HCT116 (cell line): ENCODE results near the gene CXXC5. TPM values are rescaled to one million over a fixed set of nuclear protein-coding genes. Genes with fewer than 3 reads are reported as not detected.
A peak's percentile ranks its signal among the peaks of the same experiment; 100 is the strongest.

Experiments used
- ATAC-seq: fragments of 200-7000 bp; cut with Tn5 transposase; 2 replicates; pipeline ENCODE4 v1.9.1; 2020; ENCODE audit warnings: mild to moderate bottlenecking, moderate library complexity
- BruUV-seq: library from RNA; stranded (reverse); fragments of 400-500 nt; replicated peaks from 2 replicates; lab custom pipeline; 2021; lab: Mats Ljungman, UMichigan
- CTCF ChIA-PET: fragments of 300-600 bp; sonication (Branson Sonifier 250); formaldehyde crosslinking; loops from one replicate; lab custom pipeline; 2021; ENCODE audit warnings: antibody characterized with exemption; lab: Charles Lee
- POLR2A ChIA-PET: fragments of 300-600, 350-600 bp; sonication (Branson Sonifier 250); formaldehyde crosslinking; loops from one replicate; lab custom pipeline; 2021; ENCODE audit warnings: antibody characterized with exemption; lab: Charles Lee
- RAD21 ChIA-PET, 2 experiments: fragments of 300-600 bp; sonication (Branson Sonifier 250); formaldehyde crosslinking; loops; one replicate each; lab custom pipeline; 2023; ENCODE audit warnings: low total read pairs in 2 of 2; ENCODE audit not compliant: uncharacterized antibody in 2 of 2, unreplicated experiment in 2 of 2, low non-redundant PET in 1 of 2; lab: Charles Lee
- DNase-seq: peaks from one replicate; pipeline ENCODE4 v3.0.0-alpha.2; 2010; ENCODE audit warnings: low read depth, low spot score
- H2AFZ ChIP-seq: fragments of 200-600 bp; shearing (Covaris generic), sonication (generic); 2 replicates; pipeline ENCODE4 v1.6.1; 2017; ENCODE audit warnings: low read depth, mixed run types, mixed read lengths, antibody characterized with exemption, low read length; ENCODE audit not compliant: poor library complexity, severe bottlenecking
- H3K27ac ChIP-seq: 2 replicates; pipeline ENCODE4 v1.5.1; 2012; ENCODE audit warnings: low read depth, low read length
- H3K27me3 ChIP-seq: fragments of 200-600 bp; sonication (generic); 2 replicates; pipeline ENCODE4 v1.6.1; 2016; ENCODE audit warnings: mixed run types, low read length, mixed read lengths; ENCODE audit not compliant: insufficient read depth
- H3K36me3 ChIP-seq, 2 experiments: fragments of 200-500 bp in 1 of 2; fragments of 200-600 bp in 1 of 2; sonication (Bioruptor generic) in 1 of 2; sonication (generic) in 1 of 2; 2 replicates each; pipeline versions ENCODE4 v1.5.1 to v1.6.1; 2014 to 2016; ENCODE audit warnings: low read length in 2 of 2, inconsistent platforms in 1 of 2, mixed read lengths in 1 of 2, mixed run types in 1 of 2; ENCODE audit not compliant: insufficient read depth in 2 of 2, control insufficient read depth in 1 of 2
- H3K4me1 ChIP-seq, 2 experiments: fragments of 200-600 bp in 1 of 2; sonication (generic) in 1 of 2; 2 replicates each; pipeline versions ENCODE4 v1.5.1 to v1.6.1; 2012 to 2017; ENCODE audit warnings: low read length in 2 of 2, inconsistent platforms in 1 of 2, mild to moderate bottlenecking in 1 of 2, mixed read lengths in 1 of 2, mixed run types in 1 of 2, moderate library complexity in 1 of 2; ENCODE audit not compliant: insufficient read depth in 2 of 2, control insufficient read depth in 1 of 2
- H3K4me2 ChIP-seq: fragments of 200-600 bp; sonication (generic); 2 replicates; pipeline ENCODE4 v1.6.1; 2017; ENCODE audit warnings: mixed run types, low read length, mixed read lengths
- H3K4me3 ChIP-seq, 2 experiments: fragments of 200-600 bp in 1 of 2; sonication (generic) in 1 of 2; replicated peaks in 1 of 2; 2 replicates each; pipeline ENCODE4 v1.5.1; 2011 to 2016; ENCODE audit warnings: low read length in 2 of 2, control low read depth in 1 of 2, low read depth in 1 of 2, mild to moderate bottlenecking in 1 of 2, mixed read lengths in 1 of 2, mixed run types in 1 of 2
- H3K79me2 ChIP-seq: fragments of 200-600 bp; sonication (generic); 2 replicates; pipeline ENCODE4 v1.6.1; 2017; ENCODE audit warnings: mild to moderate bottlenecking, mixed run types, low read length, moderate library complexity, mixed read lengths; ENCODE audit not compliant: insufficient read depth
- H3K9ac ChIP-seq: fragments of 200-600 bp; sonication (generic); 2 replicates; pipeline ENCODE4 v1.6.1; 2016; ENCODE audit warnings: low read length, mixed read lengths
- H3K9me2 ChIP-seq: fragments of 200-600 bp; sonication (generic), shearing (Covaris generic); 2 replicates; pipeline ENCODE4 v1.6.1; 2017; ENCODE audit warnings: mixed run types, mild to moderate bottlenecking, moderate library complexity; ENCODE audit not compliant: insufficient read depth
- H3K9me3 ChIP-seq, 2 experiments: fragments of 200-500 bp in 1 of 2; fragments of 200-600 bp in 1 of 2; sonication (Bioruptor generic) in 1 of 2; sonication (generic) in 1 of 2; 2 replicates each; pipeline ENCODE4 v1.6.1; 2014 to 2017; ENCODE audit warnings: low read length in 2 of 2, mixed read lengths in 2 of 2, inconsistent platforms in 1 of 2, low read depth in 1 of 2, mild to moderate bottlenecking in 1 of 2, mixed run types in 1 of 2, moderate library complexity in 1 of 2; ENCODE audit not compliant: control insufficient read depth in 1 of 2, insufficient read depth in 1 of 2
- H4K20me1 ChIP-seq: fragments of 200-600 bp; sonication (generic), shearing (Covaris generic); 2 replicates; pipeline ENCODE4 v1.6.1; 2017; ENCODE audit warnings: mixed run types, mild to moderate bottlenecking, moderate library complexity; ENCODE audit not compliant: insufficient read depth
- CEBPB ChIP-seq: IDR thresholded peaks from 2 replicates; pipeline ENCODE4 v1.6.1; 2012; ENCODE audit warnings: low read depth
- EZH2 ChIP-seq: fragments of 200-600 bp; sonication (generic); IDR thresholded peaks from 2 replicates; pipeline ENCODE4 v1.6.1; 2017; ENCODE audit warnings: antibody characterized with exemption, mixed run types
- POLR2AphosphoS5 ChIP-seq: IDR thresholded peaks from 2 replicates; pipeline ENCODE4 v1.6.1; 2011; ENCODE audit warnings: mild to moderate bottlenecking, low read depth, low read length, moderate library complexity
- YY1 ChIP-seq: IDR thresholded peaks from 2 replicates; pipeline ENCODE4 v1.6.1; 2011; ENCODE audit warnings: low read length, low read depth, moderate library complexity, mild to moderate bottlenecking; ENCODE audit not compliant: insufficient replicate concordance; ENCODE audit errors: extremely low read depth
- intact Hi-C: fragments of 100-400 bp; cut with micrococcal nuclease; formaldehyde crosslinking; loops from 2 replicates; pipeline ENCODE4 v1.10.0; 2022
- total RNA-seq: library from RNA; stranded (reverse); gene quantifications from one replicate; pipeline ENCODE4 v1.2.1, GENCODE V29; 2021; ENCODE audit not compliant: unreplicated experiment

Gene CXXC5
- total RNA-seq, 1 experiment from 2014 or later: 43.1 TPM

- Histone ChIP-seq H2AFZ (no peak overlapping the region), H3K27ac (no peak overlapping the region), H3K9me3 (no peaks in the 10 kb centered on the region), H4K20me1 (no peaks in the 10 kb centered on the region), H3K9me2 (no peaks in the 10 kb centered on the region), H3K79me2 (no peaks in the 10 kb centered on the region), H3K27me3 (no peaks in the 10 kb centered on the region), H3K4me3 (no peak overlapping the region), H3K4me2 (peak overlapping the region; percentile 64), H3K36me3 (no peaks in the 10 kb centered on the region), H3K4me1 (peaks cover 53 to 78% of the 10 kb centered on the region in 2 experiments), H3K9ac (no peak overlapping the region)
- RAD21 ChIA-PET: no interaction called here
- CTCF ChIA-PET: no interaction called here
- intact Hi-C loops: no loop called here
- no peak for TF ChIP-seq CEBPB
- no TSS peak for BruUV-seq
- DNase-seq (no peak), ATAC-seq (no peak)
- POLR2A ChIA-PET: no interaction called here
Observed at GRCh38 chr5:139642213-139642612, 5.9 kb upstream of the CXXC5 start.

GRCh38 chr5:139642891-139643871 is 5.0 kb upstream of the CXXC5 start:
- CTCF ChIA-PET: interaction anchor here (1.5 kb wide), 1 partner anchor 122 kb away, joined by 4 read pairs; no protein-coding TSS in a partner anchor
- Histone ChIP-seq H3K79me2 (no peaks in the 10 kb centered on the region), H3K9ac (peak overlapping the region; percentile 25; the same call in 1 of the 2 replicates), H3K27ac (no peak overlapping the region; the same call in 1 of the 2 replicates), H3K9me2 (no peaks in the 10 kb centered on the region), H3K4me3 (peak overlapping the region in 1 of 2 experiments; percentile 18; a peak in 1 of 4 replicates), H3K4me2 (peak overlapping the region; percentile 64), H2AFZ (no peak overlapping the region), H3K4me1 (peaks cover 55 to 76% of the 10 kb centered on the region in 2 experiments), H4K20me1 (no peaks in the 10 kb centered on the region), H3K36me3 (no peaks in the 10 kb centered on the region), H3K27me3 (no peaks in the 10 kb centered on the region), H3K9me3 (no peaks in the 10 kb centered on the region)
- RAD21 ChIA-PET: no interaction called here
- no TSS peak for BruUV-seq
- intact Hi-C loops: no loop called here
- TF ChIP-seq YY1 (peak; percentile 6), EZH2 (no peak), POLR2AphosphoS5 (0 out of 2 replicates have a peak, but pooled peaks have one; percentile 43)
- DNase-seq: no peak
- POLR2A ChIA-PET: interaction anchor here (1.2 kb wide), 1 partner anchor 18 kb away, joined by 4 read pairs; no protein-coding TSS in a partner anchor
- peak; percentile 43 for ATAC-seq
